ENCODE data around the gene TCEA2. TPM values are rescaled to one million over a fixed set of nuclear protein-coding genes. Genes with fewer than 3 reads are reported as not detected.

TCEA2 gene
- total RNA-seq, 3 donors from 2014 or later (not counting 1 experiment from before 2014, with no cell fraction given), result 25.0 to 28.7 (median 28.5) TPM

DNA sequence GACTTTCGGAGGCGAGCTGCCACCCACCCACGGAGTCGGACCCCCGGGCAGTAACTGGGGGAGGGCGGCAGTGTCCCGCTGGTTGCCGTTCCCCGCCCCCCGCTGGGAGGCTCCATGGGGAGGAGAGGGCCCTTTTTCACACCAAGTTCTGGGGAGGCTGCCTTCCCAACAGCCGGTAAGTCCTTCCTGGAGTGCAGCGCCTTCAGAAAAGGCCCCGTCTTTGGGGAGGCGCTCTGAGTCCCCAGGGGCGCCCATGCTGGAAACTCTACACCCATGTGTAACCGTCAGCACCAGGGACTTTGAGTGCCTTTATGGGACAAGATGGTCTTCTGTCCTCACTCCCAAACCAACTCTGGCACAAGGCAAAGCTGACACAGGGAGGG is 13.1 kb upstream of the TCEA2 start:
- intact Hi-C loops (cut with micrococcal nuclease), result no loop called here
- H3K36me3 Mint-ChIP-seq, result no peaks in the 10 kb centered on the region
- H3K4me1 ChIP-seq (ENCODE audit: control insufficient read depth, insufficient read depth, low read length), result peaks cover 7% of the 10 kb centered on the region
- peaks cover 27% of the 10 kb centered on the region for H3K27me3 ChIP-seq (ENCODE audit: control insufficient read depth, insufficient read depth, low read length)
- H3K27ac ChIP-seq (ENCODE audit: low read length), result no peak overlapping the region
- H3K27me3 Mint-ChIP-seq (ENCODE audit: low read depth in 2 of 2), result peaks cover 22 to 35% of the 10 kb centered on the region in 2 donors
- no peak overlapping the region for H3K4me3 ChIP-seq (ENCODE audit: low read length)
- no peaks in the 10 kb centered on the region for H3K9me3 ChIP-seq (ENCODE audit: control insufficient read depth, insufficient read depth, low read length)
- ATAC-seq (no peak), DNase-seq (no peak)
- H3K4me3 Mint-ChIP-seq, result no peak overlapping the region
- 30% methylated on average over 16 of the region's 16 CpGs for WGBS (ENCODE audit: insufficient coverage)
- no peak overlapping the region for H3K27ac Mint-ChIP-seq
- no peaks in the 10 kb centered on the region for H3K36me3 ChIP-seq (ENCODE audit: control insufficient read depth, insufficient read depth, low read length)
- TF ChIP-seq, protein P1, sequence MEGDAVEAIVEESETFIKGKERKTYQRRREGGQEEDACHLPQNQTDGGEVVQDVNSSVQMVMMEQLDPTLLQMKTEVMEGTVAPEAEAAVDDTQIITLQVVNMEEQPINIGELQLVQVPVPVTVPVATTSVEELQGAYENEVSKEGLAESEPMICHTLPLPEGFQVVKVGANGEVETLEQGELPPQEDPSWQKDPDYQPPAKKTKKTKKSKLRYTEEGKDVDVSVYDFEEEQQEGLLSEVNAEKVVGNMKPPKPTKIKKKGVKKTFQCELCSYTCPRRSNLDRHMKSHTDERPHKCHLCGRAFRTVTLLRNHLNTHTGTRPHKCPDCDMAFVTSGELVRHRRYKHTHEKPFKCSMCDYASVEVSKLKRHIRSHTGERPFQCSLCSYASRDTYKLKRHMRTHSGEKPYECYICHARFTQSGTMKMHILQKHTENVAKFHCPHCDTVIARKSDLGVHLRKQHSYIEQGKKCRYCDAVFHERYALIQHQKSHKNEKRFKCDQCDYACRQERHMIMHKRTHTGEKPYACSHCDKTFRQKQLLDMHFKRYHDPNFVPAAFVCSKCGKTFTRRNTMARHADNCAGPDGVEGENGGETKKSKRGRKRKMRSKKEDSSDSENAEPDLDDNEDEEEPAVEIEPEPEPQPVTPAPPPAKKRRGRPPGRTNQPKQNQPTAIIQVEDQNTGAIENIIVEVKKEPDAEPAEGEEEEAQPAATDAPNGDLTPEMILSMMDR (IDR thresholded peaks at IDR 0.05), result no peak
- no peaks in the 10 kb centered on the region for H3K9me3 Mint-ChIP-seq
- H3K4me1 Mint-ChIP-seq, result peaks cover 0 to 3% of the 10 kb centered on the region in 2 donors

- intact Hi-C loops (cut with micrococcal nuclease), result no loop called here
- H3K27me3 Mint-ChIP-seq (ENCODE audit: low read depth in 2 of 2), result peaks cover 22 to 40% of the 10 kb centered on the region in 2 donors
- DNase-seq (no peak), ATAC-seq (no peak)
- H3K27ac Mint-ChIP-seq, result no peak overlapping the region
- Histone ChIP-seq H3K4me3 (ENCODE audit: low read length) (no peak overlapping the region), H3K4me1 (ENCODE audit: control insufficient read depth, insufficient read depth, low read length) (peaks cover 7% of the 10 kb centered on the region), H3K36me3 (ENCODE audit: control insufficient read depth, insufficient read depth, low read length) (no peaks in the 10 kb centered on the region), H3K27ac (ENCODE audit: low read length) (no peak overlapping the region), H3K27me3 (ENCODE audit: control insufficient read depth, insufficient read depth, low read length) (peaks cover 27% of the 10 kb centered on the region), H3K9me3 (ENCODE audit: control insufficient read depth, insufficient read depth, low read length) (no peaks in the 10 kb centered on the region)
- no peak overlapping the region for H3K4me3 Mint-ChIP-seq
- H3K9me3 Mint-ChIP-seq, result no peaks in the 10 kb centered on the region
- TF ChIP-seq, protein P1 (IDR thresholded peaks at IDR 0.05), result no peak
- H3K36me3 Mint-ChIP-seq, result no peaks in the 10 kb centered on the region
- WGBS (ENCODE audit: insufficient coverage), result 70% methylated on average over 23 of the region's 23 CpGs
- peaks cover 0 to 8% of the 10 kb centered on the region in 2 donors for H3K4me1 Mint-ChIP-seq
Observed at GRCh38 chr20:64050261-64051032, 12.6 kb upstream of the TCEA2 start.

DNA sequence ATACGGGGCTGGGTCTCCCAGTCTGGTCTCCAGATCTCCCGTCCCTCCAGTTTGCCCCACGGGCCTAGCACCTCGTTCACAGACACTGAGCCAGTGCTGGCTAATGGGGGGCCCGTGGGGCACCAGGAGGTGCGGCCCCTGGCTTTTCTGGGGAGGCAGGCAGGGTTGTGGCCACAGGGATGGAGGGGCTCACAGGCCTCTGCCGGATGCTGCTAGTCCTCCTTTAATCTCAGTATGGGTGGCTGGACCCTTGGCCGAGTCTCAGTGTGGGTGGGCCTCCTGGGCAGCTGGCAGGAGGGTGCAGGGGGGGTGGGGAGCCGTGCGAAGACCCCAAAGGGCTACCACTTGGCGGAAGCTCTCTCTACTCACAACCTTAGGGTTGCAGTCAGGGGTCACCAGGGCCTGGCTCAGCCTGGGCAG is 12.0 kb upstream of the TCEA2 start:
- WGBS (ENCODE audit: insufficient coverage), result 79% methylated on average over 11 of the region's 11 CpGs
- Mint-ChIP-seq H3K27ac (no peak overlapping the region), H3K4me3 (no peak overlapping the region), H3K36me3 (no peaks in the 10 kb centered on the region), H3K4me1 (peaks cover 0 to 8% of the 10 kb centered on the region in 2 donors), H3K9me3 (no peaks in the 10 kb centered on the region), H3K27me3 (ENCODE audit: low read depth in 2 of 2) (peaks cover 16 to 38% of the 10 kb centered on the region in 2 donors)
- DNase-seq (no peak), ATAC-seq (no peak)
- TF ChIP-seq, protein P1 (IDR thresholded peaks at IDR 0.05), result no peak
- H3K27me3 ChIP-seq (ENCODE audit: control insufficient read depth, insufficient read depth, low read length), result peaks cover 27% of the 10 kb centered on the region
- H3K36me3 ChIP-seq (ENCODE audit: control insufficient read depth, insufficient read depth, low read length), result no peaks in the 10 kb centered on the region
- no peak overlapping the region for H3K4me3 ChIP-seq (ENCODE audit: low read length)
- no peaks in the 10 kb centered on the region for H3K9me3 ChIP-seq (ENCODE audit: control insufficient read depth, insufficient read depth, low read length)
- H3K27ac ChIP-seq (ENCODE audit: low read length), result no peak overlapping the region
- H3K4me1 ChIP-seq (ENCODE audit: control insufficient read depth, insufficient read depth, low read length), result peaks cover 7% of the 10 kb centered on the region
- intact Hi-C loops (cut with micrococcal nuclease), result no loop called here

All from natural killer cell (primary cell).